Body of pancreas (tissue), 4 donors: ENCODE data around the gene GUSB.

Experiments
- CTCF ChIP-seq, 7 experiments: fragments of 450-650 bp in 4 of 7; fragments of 200-600 bp in 3 of 7; sonication (generic) in 3 of 7; IDR thresholded peaks; one replicate each; pipeline ENCODE4 v1.5.1; 2016 to 2019; ENCODE audit warnings: antibody characterized with exemption in 7 of 7
- POLR2A ChIP-seq, 3 donors: fragments of 450-650 bp; IDR thresholded peaks; one replicate each; pipeline ENCODE4 v1.6.1; 2016; ENCODE audit warnings: antibody characterized with exemption in 3 of 3, mild to moderate bottlenecking in 2 of 3

- TF ChIP-seq CTCF (IDR thresholded peaks at IDR 0.05) (no peak), POLR2A (IDR thresholded peaks at IDR 0.05) (no peak)
Observed at GRCh38 chr7:65971021-65971420, 11.0 kb downstream of the GUSB start.
